ENCODE data around the gene XRCC3. TPM values are rescaled to one million over a fixed set of nuclear protein-coding genes. Genes with fewer than 3 reads are reported as not detected.

Gene XRCC3
- total RNA-seq, 1 experiment from 2014 or later: 36.8 TPM

- intact Hi-C loops (cut with micrococcal nuclease; ENCODE audit: unreplicated experiment) (no loop called here), in situ Hi-C loops (cut with HindIII; ENCODE audit: low pct_unique_long_range_greater_than_20kb, low sequenced_read_pairs) (no loop called here)
- peaks cover 7% of the 10 kb centered on the region; the same call in 1 of the 2 replicates for H3K4me1 ChIP-seq (ENCODE audit: control insufficient read depth, insufficient read depth, low read length)
- DNase-seq (ENCODE audit: low read depth, low spot score) (no peak), ATAC-seq (no peak)
- no peak overlapping the region for H3K27ac ChIP-seq (ENCODE audit: low read length)
- H3K27me3 ChIP-seq (ENCODE audit: control insufficient read depth, insufficient read depth, low read length): no peaks in the 10 kb centered on the region
- H3K9me3 ChIP-seq (ENCODE audit: control insufficient read depth, insufficient read depth, low read depth, low read length): no peaks in the 10 kb centered on the region
- TF ChIP-seq, protein P1, sequence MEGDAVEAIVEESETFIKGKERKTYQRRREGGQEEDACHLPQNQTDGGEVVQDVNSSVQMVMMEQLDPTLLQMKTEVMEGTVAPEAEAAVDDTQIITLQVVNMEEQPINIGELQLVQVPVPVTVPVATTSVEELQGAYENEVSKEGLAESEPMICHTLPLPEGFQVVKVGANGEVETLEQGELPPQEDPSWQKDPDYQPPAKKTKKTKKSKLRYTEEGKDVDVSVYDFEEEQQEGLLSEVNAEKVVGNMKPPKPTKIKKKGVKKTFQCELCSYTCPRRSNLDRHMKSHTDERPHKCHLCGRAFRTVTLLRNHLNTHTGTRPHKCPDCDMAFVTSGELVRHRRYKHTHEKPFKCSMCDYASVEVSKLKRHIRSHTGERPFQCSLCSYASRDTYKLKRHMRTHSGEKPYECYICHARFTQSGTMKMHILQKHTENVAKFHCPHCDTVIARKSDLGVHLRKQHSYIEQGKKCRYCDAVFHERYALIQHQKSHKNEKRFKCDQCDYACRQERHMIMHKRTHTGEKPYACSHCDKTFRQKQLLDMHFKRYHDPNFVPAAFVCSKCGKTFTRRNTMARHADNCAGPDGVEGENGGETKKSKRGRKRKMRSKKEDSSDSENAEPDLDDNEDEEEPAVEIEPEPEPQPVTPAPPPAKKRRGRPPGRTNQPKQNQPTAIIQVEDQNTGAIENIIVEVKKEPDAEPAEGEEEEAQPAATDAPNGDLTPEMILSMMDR (IDR thresholded peaks at IDR 0.05): no peak
- TF ChIP-seq TCF7L2 (IDR thresholded peaks at IDR 0.05; ENCODE audit: low read depth, low read length) (no peak), SIN3A (IDR thresholded peaks at IDR 0.05; ENCODE audit: borderline replicate concordance, insufficient read depth, low read depth, low read length) (no peak), POLR2AphosphoS5 (IDR thresholded peaks at IDR 0.05; ENCODE audit: low read depth, low read length) (no peak)
- TF ChIP-seq, protein P2, sequence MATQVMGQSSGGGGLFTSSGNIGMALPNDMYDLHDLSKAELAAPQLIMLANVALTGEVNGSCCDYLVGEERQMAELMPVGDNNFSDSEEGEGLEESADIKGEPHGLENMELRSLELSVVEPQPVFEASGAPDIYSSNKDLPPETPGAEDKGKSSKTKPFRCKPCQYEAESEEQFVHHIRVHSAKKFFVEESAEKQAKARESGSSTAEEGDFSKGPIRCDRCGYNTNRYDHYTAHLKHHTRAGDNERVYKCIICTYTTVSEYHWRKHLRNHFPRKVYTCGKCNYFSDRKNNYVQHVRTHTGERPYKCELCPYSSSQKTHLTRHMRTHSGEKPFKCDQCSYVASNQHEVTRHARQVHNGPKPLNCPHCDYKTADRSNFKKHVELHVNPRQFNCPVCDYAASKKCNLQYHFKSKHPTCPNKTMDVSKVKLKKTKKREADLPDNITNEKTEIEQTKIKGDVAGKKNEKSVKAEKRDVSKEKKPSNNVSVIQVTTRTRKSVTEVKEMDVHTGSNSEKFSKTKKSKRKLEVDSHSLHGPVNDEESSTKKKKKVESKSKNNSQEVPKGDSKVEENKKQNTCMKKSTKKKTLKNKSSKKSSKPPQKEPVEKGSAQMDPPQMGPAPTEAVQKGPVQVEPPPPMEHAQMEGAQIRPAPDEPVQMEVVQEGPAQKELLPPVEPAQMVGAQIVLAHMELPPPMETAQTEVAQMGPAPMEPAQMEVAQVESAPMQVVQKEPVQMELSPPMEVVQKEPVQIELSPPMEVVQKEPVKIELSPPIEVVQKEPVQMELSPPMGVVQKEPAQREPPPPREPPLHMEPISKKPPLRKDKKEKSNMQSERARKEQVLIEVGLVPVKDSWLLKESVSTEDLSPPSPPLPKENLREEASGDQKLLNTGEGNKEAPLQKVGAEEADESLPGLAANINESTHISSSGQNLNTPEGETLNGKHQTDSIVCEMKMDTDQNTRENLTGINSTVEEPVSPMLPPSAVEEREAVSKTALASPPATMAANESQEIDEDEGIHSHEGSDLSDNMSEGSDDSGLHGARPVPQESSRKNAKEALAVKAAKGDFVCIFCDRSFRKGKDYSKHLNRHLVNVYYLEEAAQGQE (IDR thresholded peaks at IDR 0.05; ENCODE audit: insufficient read depth in 1 of 2, low read depth in 2 of 2, low read length in 1 of 2): no peak
- no peak overlapping the region for H3K4me3 ChIP-seq (ENCODE audit: low read depth in 2 of 2, low read length in 2 of 2)
- no peaks in the 10 kb centered on the region for H3K36me3 ChIP-seq (ENCODE audit: control insufficient read depth, insufficient read depth, low read length)
- no TSS peak for BruUV-seq (replicated peaks)
- POLR2A ChIA-PET: interaction anchor here (0.5 kb wide), 1 partner anchor 109 kb away, joined by 4 read pairs; no protein-coding TSS in a partner anchor
- CTCF ChIA-PET: no interaction called here
These were observed 4.4 kb downstream of the XRCC3 start for GRCh38 chr14:103710771-103711377.

DNA sequence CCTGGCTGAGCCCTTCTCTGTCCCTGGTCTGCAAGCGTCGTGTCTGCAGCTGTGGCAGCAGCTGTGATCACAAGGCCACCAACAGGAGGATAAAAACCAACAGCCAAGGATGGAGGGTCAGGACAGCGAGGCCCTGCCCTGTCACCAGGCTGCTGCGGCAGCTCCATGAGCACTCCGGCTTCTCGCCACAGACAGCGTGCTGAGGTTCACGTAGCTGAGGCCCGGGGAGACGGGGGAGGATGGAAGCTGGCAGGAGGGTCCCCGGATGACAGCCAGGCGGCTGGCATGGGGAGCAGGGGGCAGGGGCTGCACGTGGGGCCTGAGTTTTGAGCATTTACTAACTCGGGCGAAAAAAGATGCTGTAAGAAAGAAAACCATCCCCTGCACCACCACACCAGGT lies 5.4 kb downstream of the XRCC3 start:
- no peaks in the 10 kb centered on the region for H3K36me3 ChIP-seq (ENCODE audit: control insufficient read depth, insufficient read depth, low read length)

More for the DNA sequence above, 5.4 kb downstream of the XRCC3 start:
- ATAC-seq (no peak), DNase-seq (ENCODE audit: low read depth, low spot score) (no peak)
- H3K9me3 ChIP-seq (ENCODE audit: control insufficient read depth, insufficient read depth, low read depth, low read length): no peaks in the 10 kb centered on the region
- in situ Hi-C loops (cut with HindIII; ENCODE audit: low pct_unique_long_range_greater_than_20kb, low sequenced_read_pairs): no loop called here
- POLR2A ChIA-PET: no interaction called here
- H3K4me1 ChIP-seq (ENCODE audit: control insufficient read depth, insufficient read depth, low read length): peaks cover 7% of the 10 kb centered on the region; the same call in 1 of the 2 replicates
- intact Hi-C loops (cut with micrococcal nuclease; ENCODE audit: unreplicated experiment): no loop called here
- CTCF ChIA-PET: interaction anchor here (0.6 kb wide), 1 partner anchor 136 kb away, joined by 3 read pairs; no protein-coding TSS in a partner anchor
- no peaks in the 10 kb centered on the region for H3K27me3 ChIP-seq (ENCODE audit: control insufficient read depth, insufficient read depth, low read length)
- TF ChIP-seq TCF7L2 (IDR thresholded peaks at IDR 0.05; ENCODE audit: low read depth, low read length): no peak
- no peak for TF ChIP-seq SIN3A (IDR thresholded peaks at IDR 0.05; ENCODE audit: borderline replicate concordance, insufficient read depth, low read depth, low read length)
- no peak for TF ChIP-seq POLR2AphosphoS5 (IDR thresholded peaks at IDR 0.05; ENCODE audit: low read depth, low read length)
- TF ChIP-seq, protein P1 (IDR thresholded peaks at IDR 0.05): no peak
- TF ChIP-seq, protein P2 (IDR thresholded peaks at IDR 0.05; ENCODE audit: insufficient read depth in 1 of 2, low read depth in 2 of 2, low read length in 1 of 2): no peak
- H3K27ac ChIP-seq (ENCODE audit: low read length): no peak overlapping the region
- no peak overlapping the region for H3K4me3 ChIP-seq (ENCODE audit: low read depth in 2 of 2, low read length in 2 of 2)
- no TSS peak for BruUV-seq (replicated peaks)

Measured in Panc1 (cell line).